ENCODE data around the gene PCYT1A. TPM values are rescaled to one million over a fixed set of nuclear protein-coding genes. Genes with fewer than 3 reads are reported as not detected.

The PCYT1A gene
- total and polyA plus RNA-seq, 12 donors = 20.8 to 111 (median 73.9) TPM

GRCh38 chr3:196219194-196219969 lies 68.1 kb downstream of the PCYT1A start:
- intact Hi-C loops (cut with DNase I) = no loop called here
- no peak for TF ChIP-seq CTCF (IDR thresholded peaks at IDR 0.05)
- peak in 1 of 2 donors; percentile 65 for TF ChIP-seq POLR2A (IDR thresholded peaks at IDR 0.05)
- 8 to 12% (median 10%) methylated on average over 14 to 19 of the region's 19 CpGs for WGBS, 4 donors
- no peaks in the 10 kb centered on the region for H3K9me3 ChIP-seq (replicated peaks in 1 of 3)
- no peaks in the 10 kb centered on the region for H3K27me3 ChIP-seq
- H3K4me1 ChIP-seq (replicated peaks in 1 of 2) = peaks cover 17 to 31% of the 10 kb centered on the region in 2 donors
- H3K27ac ChIP-seq = peak overlapping the region in 4 of 5 donors; percentile 65 to 82 (median 80)
- no peaks in the 10 kb centered on the region for H3K36me3 ChIP-seq (replicated peaks in 1 of 2)
- H3K4me3 ChIP-seq = peak overlapping the region in 1 of 4 donors; percentile 44
- DNase-seq = peak; percentile 80 to 95 (median 91)

GRCh38 chr3:196218155-196218712 lies 69.3 kb downstream of the PCYT1A start:
- H3K27me3 ChIP-seq = no peaks in the 10 kb centered on the region
- intact Hi-C loops (cut with DNase I) = no loop called here
- TF ChIP-seq CTCF (IDR thresholded peaks at IDR 0.05) = no peak
- TF ChIP-seq POLR2A (IDR thresholded peaks at IDR 0.05) = no peak
- H3K36me3 ChIP-seq (replicated peaks in 1 of 2) = no peaks in the 10 kb centered on the region
- peak overlapping the region in 2 of 5 donors; percentile 65 to 82 for H3K27ac ChIP-seq
- no peaks in the 10 kb centered on the region for H3K9me3 ChIP-seq (replicated peaks in 1 of 3)
- WGBS, 4 donors = 84 to 94% (median 86%) methylated on average over 4 to 13 of the region's 13 CpGs
- peaks cover 20 to 37% of the 10 kb centered on the region in 2 donors for H3K4me1 ChIP-seq (replicated peaks in 1 of 2)
- DNase-seq = no peak
- no peak overlapping the region for H3K4me3 ChIP-seq

- 90 to 92% (median 91%) methylated on average over 7 to 12 of the region's 12 CpGs for WGBS, 4 donors
- intact Hi-C loops (cut with DNase I) = no loop called here
- DNase-seq = no peak
These were observed 70.0 kb downstream of the PCYT1A start for GRCh38 chr3:196217307-196218154.

More at GRCh38 chr3:196217307-196218154, 70.0 kb downstream of the PCYT1A start:
- H3K36me3 ChIP-seq (replicated peaks in 1 of 2) = no peaks in the 10 kb centered on the region
- no peaks in the 10 kb centered on the region for H3K9me3 ChIP-seq (replicated peaks in 1 of 3)
- peak overlapping the region in 1 of 5 donors; percentile 82 for H3K27ac ChIP-seq
- H3K4me1 ChIP-seq (replicated peaks in 1 of 2) = peaks cover 20 to 39% of the 10 kb centered on the region in 2 donors
- H3K4me3 ChIP-seq = no peak overlapping the region
- no peak for TF ChIP-seq CTCF (IDR thresholded peaks at IDR 0.05)
- TF ChIP-seq POLR2A (IDR thresholded peaks at IDR 0.05) = no peak
- H3K27me3 ChIP-seq = no peaks in the 10 kb centered on the region
